IMR-90 (cell line): ENCODE measurements around the gene WDCP. TPM values are rescaled to one million over a fixed set of nuclear protein-coding genes. Genes with fewer than 3 reads are reported as not detected.

ENCODE experiments used
- ATAC-seq: fragments of 200-7000 bp; cut with Tn5 transposase; 2 replicates; pipeline ENCODE4 v1.9.1; 2020; ENCODE audit warnings: low read depth, mild to moderate bottlenecking, moderate library complexity
- BruUV-seq: library from RNA; stranded (reverse); fragments of 400-500 nt; replicated peaks from 2 replicates; lab custom pipeline; 2021; lab: Mats Ljungman, UMichigan
- CTCF ChIA-PET: fragments of 300-600 bp; formaldehyde crosslinking; extraction: SDS; loops from one replicate; lab custom pipeline; 2021; ENCODE audit warnings: antibody characterized with exemption; lab: Yijun Ruan, JAX
- POLR2A ChIA-PET: fragments of 300-600 bp; sonication (Branson Sonifier 250); formaldehyde crosslinking; loops from one replicate; lab custom pipeline; 2022; ENCODE audit warnings: antibody characterized with exemption; ENCODE audit not compliant: unreplicated experiment; lab: Charles Lee
- DNase-seq: peaks from one replicate; pipeline ENCODE4 v3.0.0; 2013
- H2AFZ ChIP-seq: replicated peaks from 2 replicates; pipeline ENCODE3; 2013; ENCODE audit warnings: low read length, mild to moderate bottlenecking; ENCODE audit not compliant: poor library complexity
- H2AK5ac ChIP-seq: 2 replicates; pipeline ENCODE4 v1.6.1; 2013; ENCODE audit warnings: low read depth, low read length, inconsistent platforms
- H2AK9ac ChIP-seq: replicated peaks from 2 replicates; pipeline ENCODE3; 2013; ENCODE audit warnings: mild to moderate bottlenecking, low read depth, low read length, moderate library complexity; ENCODE audit not compliant: poor library complexity
- H2BK120ac ChIP-seq: 2 replicates; pipeline ENCODE4 v1.6.1; 2013; ENCODE audit warnings: low read depth, low read length, inconsistent platforms
- H2BK15ac ChIP-seq: 3 replicates; pipeline ENCODE4 v1.6.1; 2013; ENCODE audit warnings: low read depth, low read length, inconsistent platforms
- H2BK20ac ChIP-seq: 2 replicates; pipeline ENCODE4 v1.6.1; 2013; ENCODE audit warnings: low read depth, mild to moderate bottlenecking, inconsistent platforms, low read length, moderate library complexity
- H2BK5ac ChIP-seq: 2 replicates; pipeline ENCODE4 v1.6.1; 2013; ENCODE audit warnings: mild to moderate bottlenecking, low read depth, low read length, inconsistent platforms; ENCODE audit not compliant: poor library complexity, severe bottlenecking
- H3K14ac ChIP-seq: replicated peaks from 2 replicates; pipeline ENCODE4 v1.6.1; 2013; ENCODE audit warnings: low read depth, low read length, inconsistent platforms
- H3K18ac ChIP-seq: 2 replicates; pipeline ENCODE4 v1.6.1; 2013; ENCODE audit warnings: low read depth, low read length, control low read depth
- H3K23ac ChIP-seq: 2 replicates; pipeline ENCODE4 v1.6.1; 2013; ENCODE audit warnings: low read depth, low read length, inconsistent platforms
- H3K27ac ChIP-seq: 2 replicates; pipeline ENCODE4 v1.5.1; 2013; ENCODE audit warnings: mild to moderate bottlenecking, control low read depth, low read length; ENCODE audit not compliant: insufficient read depth
- H3K27me3 ChIP-seq: 2 replicates; pipeline ENCODE4 v1.6.1; 2013; ENCODE audit warnings: low read length; ENCODE audit not compliant: control insufficient read depth, insufficient read depth
- H3K36me3 ChIP-seq: 2 replicates; pipeline ENCODE4 v1.6.1; 2013; ENCODE audit warnings: low read length, mixed read lengths; ENCODE audit not compliant: control insufficient read depth, insufficient read depth
- H3K4ac ChIP-seq: 2 replicates; pipeline ENCODE4 v1.6.1; 2013; ENCODE audit warnings: low read depth, low read length, inconsistent platforms
- H3K4me1 ChIP-seq: 2 replicates; pipeline ENCODE4 v1.6.1; 2013; ENCODE audit warnings: low read length, mixed read lengths; ENCODE audit not compliant: control insufficient read depth, insufficient read depth
- H3K4me2 ChIP-seq: 2 replicates; pipeline ENCODE4 v1.6.1; 2013; ENCODE audit warnings: low read depth, mild to moderate bottlenecking, control low read depth, low read length, moderate library complexity
- H3K4me3 ChIP-seq: 2 replicates; pipeline ENCODE4 v1.5.1; 2013; ENCODE audit warnings: low read depth, mild to moderate bottlenecking, control low read depth, low read length, moderate library complexity; ENCODE audit not compliant: insufficient read depth
- H3K56ac ChIP-seq: 2 replicates; pipeline ENCODE4 v1.6.1; 2013; ENCODE audit warnings: low read length, inconsistent platforms; ENCODE audit not compliant: insufficient read depth; ENCODE audit errors: extremely low read depth
- H3K79me1 ChIP-seq, 2 experiments: 2 replicates each; pipeline ENCODE4 v1.6.1; 2013; ENCODE audit warnings: low read length in 2 of 2, inconsistent platforms in 1 of 2, low read depth in 1 of 2
- H3K9ac ChIP-seq: 2 replicates; pipeline ENCODE4 v1.6.1; 2013; ENCODE audit warnings: low read depth, low read length, control low read depth
- H3K9me1 ChIP-seq: 2 replicates; pipeline ENCODE4 v1.6.1; 2013; ENCODE audit warnings: low read length, inconsistent platforms; ENCODE audit not compliant: insufficient read depth
- H3K9me3 ChIP-seq: 2 replicates; pipeline ENCODE4 v1.6.1; 2013; ENCODE audit warnings: low read length; ENCODE audit not compliant: control insufficient read depth, insufficient read depth
- H4K20me1 ChIP-seq: 2 replicates; pipeline ENCODE4 v1.6.1; 2013; ENCODE audit warnings: low read length, inconsistent platforms; ENCODE audit not compliant: insufficient read depth
- H4K5ac ChIP-seq: 2 replicates; pipeline ENCODE4 v1.6.1; 2013; ENCODE audit warnings: mild to moderate bottlenecking, low read depth, low read length, control low read depth
- H4K8ac ChIP-seq, 2 experiments: 2 replicates each; pipeline ENCODE4 v1.6.1; 2013; ENCODE audit warnings: low read depth in 2 of 2, low read length in 2 of 2, control low read depth in 1 of 2, inconsistent platforms in 1 of 2
- H4K91ac ChIP-seq: 2 replicates; pipeline ENCODE4 v1.6.1; 2013; ENCODE audit warnings: low read depth, low read length, inconsistent platforms; ENCODE audit not compliant: insufficient read depth
- FOS ChIP-seq: fragments of 150-350 bp; IDR thresholded peaks from 2 replicates; pipeline ENCODE4 v1.6.1; 2016; ENCODE audit warnings: low read depth, low read length
- MXI1 ChIP-seq: IDR thresholded peaks from 2 replicates; pipeline ENCODE4 v1.6.1; 2012; ENCODE audit warnings: low read depth, mild to moderate bottlenecking, low read length, moderate library complexity, borderline replicate concordance
- NFE2L2 ChIP-seq: fragments of 150-350 bp; IDR thresholded peaks from 2 replicates; pipeline ENCODE4 v1.6.1; 2016; ENCODE audit warnings: low read depth, mild to moderate bottlenecking, low read length
- WGBS, 2 experiments: methylation state at CpG; one replicate each; pipeline versions ENCODE4 v1.1.5 to v1.1.7; 2013; ENCODE audit warnings: missing lambda C conversion rate in 2 of 2; ENCODE audit not compliant: insufficient read length in 1 of 2; ENCODE audit errors: extremely low coverage in 2 of 2; 5-methylcytosine and 5-hydroxymethylcytosine counted together
- dilution Hi-C: fragments of 300-500 bp; cut with HindIII; formaldehyde crosslinking; loops from one replicate; pipeline ENCODE4 v1.14.3; 2018; ENCODE audit warnings: low sequenced_read_pairs; ENCODE audit not compliant: unreplicated experiment
- in situ Hi-C: fragments of 300-500 bp; cut with MboI; formaldehyde crosslinking; loops from 3 replicates; pipeline ENCODE4 v1.14.3; 2019; ENCODE audit warnings: low sequenced_read_pairs, inconsistent platforms, mixed read lengths
- intact Hi-C: fragments of 100-400 bp; cut with micrococcal nuclease; formaldehyde crosslinking; loops from 2 replicates; pipeline ENCODE4 v1.10.0; 2022
- polyA plus RNA-seq, 3 experiments: library from polyadenylated mRNA; depleted of rRNA; stranded (reverse); fragments of >200 nt; gene quantifications; 2 replicates each; pipeline ENCODE4 v1.2.3, GENCODE V29; 2012; ENCODE audit warnings: low replicate concordance in 1 of 3
- total RNA-seq: library from RNA; depleted of rRNA; stranded (reverse); fragments of >200 nt; gene quantifications from 2 replicates; pipeline ENCODE4 v1.2.3, GENCODE V29; 2012

WDCP gene
- total and polyA plus RNA-seq, 2 of the 4 experiments (the other 2 are of a cell fraction) = 6.8 to 18.6 TPM

DNA sequence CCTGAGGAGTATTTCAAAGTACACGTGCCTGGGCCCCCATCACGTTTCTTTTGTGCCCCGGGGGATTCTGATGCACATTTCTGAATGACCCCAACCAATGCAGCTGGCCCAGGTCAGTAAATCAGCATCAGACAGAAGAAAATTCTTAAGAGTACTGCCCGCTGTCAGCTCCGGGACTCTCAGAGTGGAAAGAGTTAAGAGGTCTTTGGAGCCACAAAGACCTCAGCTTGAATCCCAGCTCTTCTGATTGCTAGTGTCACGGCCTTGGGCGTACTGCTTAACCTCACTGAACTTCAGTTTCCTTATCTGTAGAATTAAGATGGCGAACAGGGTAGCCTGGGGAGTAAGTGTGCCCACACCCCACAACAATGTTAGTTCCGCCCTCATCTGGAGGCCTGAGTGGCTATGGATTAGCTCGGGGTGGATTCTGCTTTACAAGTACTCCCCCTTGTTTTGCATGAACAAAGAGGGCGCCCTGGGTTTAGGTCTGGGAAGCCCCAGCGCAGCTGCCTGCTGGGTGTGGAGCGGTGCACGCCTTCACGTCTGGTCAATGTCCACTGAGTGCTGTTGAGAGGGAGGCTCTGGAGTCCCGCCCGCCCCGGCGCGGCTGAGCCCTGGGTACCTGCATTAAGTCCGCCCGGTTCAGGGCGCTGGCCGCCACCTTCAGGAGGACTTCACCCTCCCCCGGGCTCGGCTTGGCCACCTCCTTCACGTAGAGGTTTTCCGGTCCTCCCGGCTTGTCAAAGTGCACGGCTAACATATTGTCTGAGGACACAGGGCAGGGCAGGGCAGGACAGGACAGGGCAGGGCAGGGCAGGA is 36.6 kb upstream of the WDCP start:
- Histone ChIP-seq H3K4me1 (peaks cover 4% of the 10 kb centered on the region; the same call in 1 of the 2 replicates), H4K5ac (peak overlapping the region; percentile 77), H3K27me3 (no peaks in the 10 kb centered on the region), H3K4ac (peak overlapping the region; percentile 97), H2AK5ac (peak overlapping the region; percentile 91), H3K9me3 (no peaks in the 10 kb centered on the region), H3K4me3 (peak overlapping the region; percentile 70), H3K27ac (peak overlapping the region; percentile 89), H3K56ac (peak overlapping the region; percentile 86), H3K9ac (peak overlapping the region; percentile 69), H3K9me1 (peaks cover 11% of the 10 kb centered on the region), H2BK120ac (peak overlapping the region; percentile 83), H2AFZ (peak overlapping the region; percentile 99), H2BK20ac (peak overlapping the region; percentile 17; the same call in 1 of the 2 replicates), H3K18ac (peak overlapping the region; percentile 43), H3K23ac (peak overlapping the region; percentile 70), H3K36me3 (peaks cover 18% of the 10 kb centered on the region), H3K14ac (peak overlapping the region; percentile 87), H2BK15ac (peak overlapping the region; percentile 8; the same call in 1 of the 3 replicates), H4K20me1 (no peaks in the 10 kb centered on the region), H3K79me1 (peaks cover 12 to 31% of the 10 kb centered on the region in 2 experiments), H4K91ac (peak overlapping the region; percentile 91), H3K4me2 (peak overlapping the region; percentile 80), H4K8ac (peak overlapping the region; percentile 74 to 96), H2BK5ac (peak overlapping the region; percentile 81), H2AK9ac (peak overlapping the region; percentile 99)
- dilution Hi-C loops = no loop called here
- ATAC-seq (peak; percentile 52), DNase-seq (peak; percentile 79)
- intact Hi-C loops = loop anchor here (1.0 to 2.0 kb wide), 3 partner anchors 156 to 299 kb away; partner anchors contain the start of gene ATAD2B
- CTCF ChIA-PET = interaction anchor here (0.7 to 2.0 kb wide), 9 partner anchors 23 to 297 kb away, joined by 3 to 10 read pairs (median 4); partner anchors contain the start of genes ATAD2B and PFN4
- BruUV-seq = no TSS peak
- TF ChIP-seq NFE2L2 (no peak), MXI1 (no peak; the same call in 1 of the 2 replicates), FOS (no peak)
- WGBS, 2 experiments = 1% methylated on average over 8 of the region's 30 CpGs; no CpG with 5 or more reads in 1 of the 2 experiments
- POLR2A ChIA-PET = interaction anchor here (0.6 to 1.0 kb wide), 3 partner anchors 25 to 878 kb away, joined by 3 to 7 read pairs (median 3); partner anchors contain the start of genes FAM228B and PFN4
- in situ Hi-C loops = no loop called here
